ENCODE data around the gene HMCN2.

DNA sequence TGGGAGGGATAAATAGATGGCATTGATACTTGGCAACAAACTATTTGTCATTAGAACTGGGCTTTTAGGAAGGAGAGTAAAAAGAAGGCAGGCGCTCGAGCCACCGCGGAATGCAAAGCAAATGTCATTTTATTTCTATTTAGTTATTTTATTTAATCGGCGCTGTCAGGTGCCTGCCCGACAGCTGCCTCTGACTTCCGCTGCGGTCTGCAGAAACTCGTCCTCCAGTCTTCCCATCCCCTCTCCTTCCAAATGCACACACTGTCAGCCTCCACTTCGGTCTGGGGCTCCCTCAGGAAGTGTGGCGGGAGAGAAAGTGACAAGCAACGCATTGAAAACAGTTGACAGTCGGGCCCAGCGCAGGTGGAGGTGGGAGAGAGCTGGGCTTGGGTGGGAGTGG, 208.5 kb downstream of the HMCN2 start:
- TF ChIP-seq, protein P1, sequence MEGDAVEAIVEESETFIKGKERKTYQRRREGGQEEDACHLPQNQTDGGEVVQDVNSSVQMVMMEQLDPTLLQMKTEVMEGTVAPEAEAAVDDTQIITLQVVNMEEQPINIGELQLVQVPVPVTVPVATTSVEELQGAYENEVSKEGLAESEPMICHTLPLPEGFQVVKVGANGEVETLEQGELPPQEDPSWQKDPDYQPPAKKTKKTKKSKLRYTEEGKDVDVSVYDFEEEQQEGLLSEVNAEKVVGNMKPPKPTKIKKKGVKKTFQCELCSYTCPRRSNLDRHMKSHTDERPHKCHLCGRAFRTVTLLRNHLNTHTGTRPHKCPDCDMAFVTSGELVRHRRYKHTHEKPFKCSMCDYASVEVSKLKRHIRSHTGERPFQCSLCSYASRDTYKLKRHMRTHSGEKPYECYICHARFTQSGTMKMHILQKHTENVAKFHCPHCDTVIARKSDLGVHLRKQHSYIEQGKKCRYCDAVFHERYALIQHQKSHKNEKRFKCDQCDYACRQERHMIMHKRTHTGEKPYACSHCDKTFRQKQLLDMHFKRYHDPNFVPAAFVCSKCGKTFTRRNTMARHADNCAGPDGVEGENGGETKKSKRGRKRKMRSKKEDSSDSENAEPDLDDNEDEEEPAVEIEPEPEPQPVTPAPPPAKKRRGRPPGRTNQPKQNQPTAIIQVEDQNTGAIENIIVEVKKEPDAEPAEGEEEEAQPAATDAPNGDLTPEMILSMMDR (IDR thresholded peaks at IDR 0.05), result no peak
- no peak for TF ChIP-seq EZH2 (IDR thresholded peaks at IDR 0.05; ENCODE audit: borderline replicate concordance, insufficient read depth, low read depth, low read length, poor library complexity, severe bottlenecking)
